ENCODE measurements around the gene KIF16B.
"Not testable (repeated sequence)": the region's sequence is repeated elsewhere in the genome, so short reads cannot be mapped to it uniquely, and the experiment has no call there.

The KIF16B gene

DNA sequence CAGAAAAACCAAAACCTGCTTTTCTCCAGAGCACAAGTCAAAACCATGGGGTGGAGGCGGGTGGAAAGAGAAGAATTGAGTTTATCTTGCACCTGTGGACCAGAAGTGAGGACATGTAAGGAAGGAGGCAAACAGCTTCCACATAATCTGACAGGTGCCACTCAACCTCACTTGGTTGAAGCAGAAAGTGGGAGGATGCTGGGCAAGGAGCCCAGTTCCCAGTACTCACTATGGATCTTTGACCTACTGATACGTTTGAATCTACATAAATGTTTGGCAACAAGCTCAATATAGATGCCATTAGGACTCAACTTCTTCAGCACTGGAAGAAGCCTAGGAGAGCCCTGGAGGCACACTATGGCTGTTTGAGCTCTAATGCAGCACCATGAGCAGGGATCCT is 285.5 kb downstream of the KIF16B start:
- DNase-seq (ENCODE audit: low spot score): no peak

DNA sequence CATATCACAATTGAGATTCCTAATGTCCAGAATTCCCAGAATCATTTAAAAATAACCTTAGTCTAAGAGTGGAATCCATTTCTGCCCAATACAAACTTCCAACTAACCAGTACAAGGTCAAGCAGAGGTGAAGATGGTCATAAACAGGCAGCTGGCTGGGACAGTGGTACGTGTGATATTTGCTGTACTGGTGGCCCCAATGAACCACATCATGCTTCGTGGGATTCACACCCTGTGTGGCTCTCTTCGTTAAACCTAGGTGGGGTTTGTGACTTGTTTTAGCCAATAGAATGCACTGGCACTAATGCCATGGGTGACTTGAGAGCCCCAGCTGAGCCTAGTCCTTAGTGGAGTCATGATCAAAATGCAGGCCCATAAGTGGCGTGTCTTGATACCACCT is 286.6 kb downstream of the KIF16B start:
- DNase-seq (ENCODE audit: low spot score): no peak

DNA sequence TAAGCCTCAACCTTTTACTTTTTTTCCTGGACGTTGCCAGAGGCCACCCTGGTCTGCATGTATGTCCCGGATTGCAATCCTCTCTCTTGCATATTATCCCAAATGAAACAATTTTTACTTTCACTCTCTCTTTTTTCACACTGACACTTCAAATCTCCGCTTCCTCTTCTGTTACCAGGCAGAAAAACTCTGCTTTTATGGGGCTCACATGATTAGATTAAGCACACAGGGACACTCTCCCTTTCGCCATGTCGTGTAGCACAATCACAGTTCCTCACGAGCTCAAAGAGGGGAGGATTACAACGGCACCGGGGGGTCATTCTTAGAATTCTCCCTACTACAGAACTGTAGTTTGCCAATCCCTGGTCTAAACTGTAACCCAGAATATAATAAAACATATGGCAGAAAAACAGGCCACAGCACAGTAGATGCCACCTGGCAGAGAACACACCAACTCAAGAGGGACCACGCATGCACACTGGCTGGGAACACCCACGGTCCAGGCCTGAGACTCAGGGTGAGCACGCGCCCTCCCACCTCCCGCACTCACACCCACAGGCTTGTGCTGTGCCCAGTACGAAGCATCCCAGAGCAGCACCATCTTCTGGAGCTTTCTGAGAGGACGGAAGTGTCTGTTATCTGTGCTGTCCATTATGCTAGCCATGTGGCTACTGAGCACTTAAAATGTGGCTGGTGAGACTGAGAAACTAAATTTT is 288.7 kb downstream of the KIF16B start:
- DNase-seq (ENCODE audit: low spot score): no peak

DNA sequence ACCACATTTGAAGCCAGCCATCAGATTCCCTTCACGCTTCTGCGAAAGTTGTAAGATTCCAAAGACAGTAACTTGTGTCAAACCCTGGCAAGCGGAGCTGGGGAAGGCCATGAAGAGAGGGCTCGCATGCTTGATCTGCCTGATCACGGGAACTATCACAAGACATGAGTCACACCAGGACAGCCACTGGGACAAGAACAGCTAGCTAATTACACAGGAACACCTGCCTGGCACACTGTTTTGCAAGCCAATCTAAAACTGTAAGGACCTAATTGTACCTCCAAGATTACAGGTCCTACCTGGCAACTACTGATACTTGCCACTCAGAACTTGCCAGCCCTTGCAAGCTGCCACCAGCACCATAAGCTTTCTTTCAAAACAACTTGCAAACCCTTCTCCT is 289.3 kb downstream of the KIF16B start:
- no peak for DNase-seq (ENCODE audit: low spot score)

DNA sequence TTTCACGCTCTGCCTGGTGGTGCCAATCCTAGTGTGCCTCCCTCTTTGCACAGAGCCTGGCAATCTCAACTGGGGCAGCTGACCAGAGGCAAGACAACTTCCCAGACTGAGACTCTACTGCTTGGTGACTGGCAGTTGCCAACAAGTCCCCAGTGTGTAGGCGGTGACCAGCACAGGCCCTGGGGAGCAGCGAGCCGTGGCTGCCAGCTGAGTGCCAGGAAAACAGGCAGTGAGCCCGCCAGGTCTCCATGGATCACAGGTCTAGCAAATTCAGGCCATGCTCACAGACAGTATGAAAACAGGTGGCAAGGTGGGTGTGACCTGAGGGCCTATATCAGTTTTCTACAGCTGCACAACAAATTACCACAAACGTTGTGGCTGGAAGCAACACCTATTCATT is 289.9 kb downstream of the KIF16B start:
- DNase-seq (ENCODE audit: low spot score): no peak

DNA sequence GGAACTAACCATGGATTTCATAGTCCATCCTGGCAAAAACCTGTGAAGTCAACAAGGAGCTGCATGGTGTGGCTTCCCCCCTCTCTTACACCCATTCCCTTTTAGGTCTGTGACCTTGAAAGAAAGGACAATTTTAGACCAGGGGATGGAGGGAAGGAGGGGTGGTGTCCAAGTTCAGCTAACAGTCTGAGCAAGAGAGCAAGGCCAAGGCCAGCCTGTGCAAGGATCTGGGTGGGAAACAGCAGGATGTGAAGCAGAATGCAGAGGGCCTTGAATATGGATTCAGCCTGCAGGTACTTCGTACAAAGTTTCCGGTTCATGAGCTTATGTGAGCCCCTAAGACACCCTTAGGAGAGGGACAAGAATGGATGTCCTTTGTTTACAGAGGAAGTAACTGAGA is 293.0 kb downstream of the KIF16B start:
- DNase-seq (ENCODE audit: low spot score): no peak

DNA sequence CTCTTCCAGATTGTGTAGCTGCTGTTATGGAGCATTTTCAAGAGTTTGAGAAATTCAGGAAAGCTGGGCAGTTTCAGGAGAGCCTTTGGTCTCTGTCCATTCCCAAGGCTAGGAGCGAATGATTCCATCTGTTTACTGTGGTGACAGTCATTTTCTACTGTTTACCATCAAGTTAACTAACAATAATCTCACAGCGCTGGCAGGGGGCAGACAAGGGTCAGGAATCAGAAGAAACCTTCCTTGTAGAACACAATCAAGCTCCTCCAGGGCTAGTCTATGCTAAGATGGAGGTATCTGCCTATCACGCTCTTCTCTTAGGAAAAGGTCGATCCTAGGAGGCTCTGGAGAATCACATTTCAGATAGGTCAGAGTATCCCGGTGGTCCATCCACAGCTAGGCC is 293.9 kb downstream of the KIF16B start:
- no peak for DNase-seq (ENCODE audit: low spot score)

DNA sequence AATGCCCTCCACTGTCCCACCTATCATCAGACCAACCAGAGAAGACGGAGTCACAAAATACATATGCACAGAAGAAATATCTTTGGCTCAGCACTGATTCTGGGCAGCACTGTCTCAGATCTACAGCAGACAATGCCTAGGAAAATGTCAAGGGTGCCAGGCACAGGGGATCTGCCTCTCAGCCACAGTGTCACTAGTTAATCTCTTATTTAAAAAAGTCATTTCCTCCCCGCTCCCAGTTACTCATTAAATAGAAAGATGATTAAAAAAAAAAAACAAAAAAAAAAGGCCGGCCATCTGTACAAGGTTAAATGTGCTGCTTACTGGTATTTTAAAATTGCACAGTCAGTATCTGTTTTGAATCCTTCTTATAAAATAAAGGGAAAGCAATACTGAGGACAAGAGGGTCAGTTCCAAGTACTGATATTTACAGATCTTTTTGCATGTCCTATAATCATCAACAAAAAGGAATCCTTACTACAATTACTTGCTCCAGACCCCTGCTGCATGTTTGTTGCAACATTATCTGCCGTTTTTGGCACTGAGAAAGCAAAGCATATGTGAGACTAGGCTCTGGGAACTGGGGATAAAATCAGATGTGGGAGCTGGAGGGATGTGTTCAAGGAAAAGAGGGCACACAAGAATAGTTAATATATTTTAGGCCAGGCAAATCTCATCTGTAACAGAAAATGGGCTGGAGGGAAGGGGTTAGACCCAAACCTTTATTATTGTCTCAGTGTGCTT is 299.3 kb downstream of the KIF16B start:
- no peak for DNase-seq (ENCODE audit: low spot score)

DNA sequence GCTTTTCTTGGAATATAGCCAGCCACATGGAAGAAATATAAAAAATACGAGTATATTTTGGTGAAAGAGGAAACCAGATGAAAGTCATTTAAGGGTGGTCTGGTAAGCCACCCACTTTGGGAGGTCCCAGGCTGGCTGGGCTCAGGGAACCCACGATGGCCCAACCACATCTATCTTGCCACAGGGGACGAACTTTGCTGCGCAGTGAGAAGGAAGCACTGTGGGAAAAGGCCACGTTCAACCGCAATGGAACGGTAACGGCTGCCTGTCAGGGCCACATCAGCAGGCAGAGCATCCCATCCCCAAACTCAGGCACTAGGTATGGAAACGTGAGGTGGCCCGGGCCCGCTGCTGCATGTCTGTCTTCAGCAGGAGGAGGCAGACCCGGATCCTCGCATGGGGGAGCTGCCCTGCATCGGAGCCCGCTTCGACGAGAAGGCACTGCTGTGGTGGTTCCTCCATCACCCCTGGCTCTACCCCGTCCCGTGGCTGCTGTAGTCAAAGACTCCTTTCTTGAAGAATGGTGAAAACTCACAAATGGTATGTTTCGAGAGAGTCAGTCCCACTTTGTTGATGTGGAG is 300.4 kb downstream of the KIF16B start:
- no peak for DNase-seq (ENCODE audit: low spot score)

DNA sequence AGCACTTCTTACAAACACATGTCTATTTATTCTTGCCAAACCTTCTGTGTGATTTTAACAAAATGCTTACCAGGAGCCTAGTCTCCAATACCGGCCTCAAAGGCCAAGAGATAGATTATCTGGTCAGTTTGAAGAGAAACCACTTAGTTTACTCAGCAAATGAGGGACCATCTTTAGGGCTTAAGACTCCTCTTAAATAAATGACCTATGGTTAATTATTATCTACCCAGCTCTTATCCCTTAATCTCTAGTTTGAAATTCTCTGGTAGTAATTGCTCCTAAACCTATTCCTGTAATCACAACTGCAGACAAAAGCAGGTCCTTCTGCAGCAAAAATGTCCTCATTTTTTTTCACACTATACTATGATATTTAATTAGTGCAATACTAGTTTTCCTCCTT is 301.8 kb downstream of the KIF16B start:
- no peak for DNase-seq (ENCODE audit: low spot score)

DNA sequence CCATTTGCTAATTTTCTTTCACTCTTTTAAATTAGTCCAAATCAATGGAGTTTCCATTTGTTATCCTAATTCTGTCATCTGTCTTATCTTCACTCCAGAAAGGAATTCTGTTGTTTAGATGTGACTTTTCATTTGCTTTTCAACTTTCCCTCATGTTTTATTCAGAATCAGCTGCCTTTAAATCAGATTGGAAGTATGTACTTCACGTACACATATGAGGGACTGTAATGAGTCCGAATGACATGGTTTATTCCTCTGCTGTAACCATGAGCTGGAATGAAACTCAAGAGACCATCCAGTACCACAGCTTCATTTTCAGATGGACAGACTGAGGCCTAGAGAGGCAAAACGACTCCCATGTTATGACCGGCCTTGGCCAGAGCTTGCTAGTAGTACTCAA is 302.3 kb downstream of the KIF16B start:
- no peak for DNase-seq (ENCODE audit: low spot score)

DNA sequence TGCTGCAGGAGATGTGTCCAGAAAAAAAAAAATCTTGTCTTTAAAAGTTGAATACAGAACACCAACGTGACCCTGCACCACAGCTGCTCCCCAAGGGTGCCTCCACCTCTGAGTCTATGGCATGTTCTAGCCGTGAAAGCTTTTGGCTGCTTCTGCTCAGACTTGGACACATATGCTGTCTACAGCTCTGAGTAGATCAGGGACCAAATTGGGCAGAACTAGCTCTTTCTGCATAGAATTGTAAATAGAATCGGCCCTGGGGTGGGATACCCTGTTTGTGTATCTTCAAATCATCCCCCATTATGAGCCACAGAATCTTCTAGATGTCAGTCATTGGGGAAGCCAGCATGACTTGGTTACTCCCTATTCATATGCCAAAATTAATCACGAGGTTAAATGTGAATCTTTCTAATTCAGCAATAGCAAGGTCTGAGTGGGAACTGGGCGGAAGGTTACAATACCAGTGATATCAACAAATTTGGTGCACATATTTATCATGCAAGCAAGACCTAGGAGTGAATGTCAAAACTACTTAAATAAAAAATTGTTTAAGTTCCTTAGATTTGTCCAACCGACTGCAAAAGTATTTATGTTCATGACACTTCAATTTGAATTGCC is 302.8 kb downstream of the KIF16B start:
- DNase-seq (ENCODE audit: low spot score): no peak

DNA sequence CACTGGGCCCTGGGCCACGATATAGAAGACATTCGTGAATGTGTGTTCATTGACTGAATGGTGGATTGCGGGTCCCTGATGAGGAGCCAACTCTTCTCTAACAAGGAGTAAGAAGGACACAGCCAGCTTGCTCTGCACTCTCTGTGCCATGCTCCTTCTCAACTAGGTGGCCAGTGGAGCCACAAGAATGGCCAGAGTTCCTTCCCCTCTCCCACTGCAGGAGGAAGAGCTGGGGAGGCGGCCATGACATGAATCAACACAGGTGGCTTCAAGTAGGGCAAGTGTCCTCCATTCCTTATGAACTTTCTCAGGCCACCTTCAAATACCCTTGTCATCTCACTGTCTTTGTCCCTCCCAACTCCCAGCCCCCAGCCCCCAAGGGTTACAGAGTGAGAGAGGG is 305.7 kb downstream of the KIF16B start:
- no peak for DNase-seq (ENCODE audit: low spot score)

DNA sequence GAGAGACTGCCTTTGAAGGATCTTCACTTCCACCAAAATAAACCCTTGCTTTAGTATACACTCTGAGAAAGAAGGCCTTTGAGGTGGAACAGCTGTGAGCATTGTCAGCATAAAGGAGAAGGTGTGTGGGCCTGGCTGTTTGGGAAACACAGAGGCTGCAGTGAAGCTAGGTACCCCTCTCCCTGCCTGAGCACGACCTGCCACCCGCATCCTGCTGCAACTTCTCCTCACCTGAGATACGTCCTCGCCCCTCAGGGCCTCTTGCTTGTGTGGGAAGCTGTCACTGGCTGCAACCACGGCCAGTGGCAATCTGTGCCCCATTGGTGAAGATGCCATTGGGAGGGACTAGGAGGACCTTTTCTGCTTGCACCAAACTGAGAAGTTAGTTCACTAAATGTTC is 307.9 kb downstream of the KIF16B start:
- DNase-seq (ENCODE audit: low spot score): no peak

DNA sequence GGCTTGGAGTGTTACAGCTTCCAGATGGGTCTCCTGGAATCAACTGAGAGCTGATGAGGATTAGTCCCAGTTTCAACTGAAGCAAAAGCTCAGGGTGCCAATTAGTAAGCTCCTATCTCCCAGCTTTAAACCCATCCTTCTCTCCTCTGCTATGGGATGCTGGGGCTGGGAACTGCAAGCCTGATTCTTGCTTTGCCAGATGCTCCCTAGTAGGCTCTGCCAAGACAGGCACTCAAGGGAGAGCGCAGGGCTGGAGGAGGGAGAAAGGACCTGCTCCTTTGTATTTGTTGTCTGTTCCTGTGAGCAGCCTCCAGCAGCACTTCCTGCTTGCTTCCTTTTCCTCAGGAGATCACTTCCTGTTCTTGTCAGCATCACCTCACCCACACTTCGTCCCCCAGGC is 309.7 kb downstream of the KIF16B start:
- DNase-seq (ENCODE audit: low spot score): no peak

DNA sequence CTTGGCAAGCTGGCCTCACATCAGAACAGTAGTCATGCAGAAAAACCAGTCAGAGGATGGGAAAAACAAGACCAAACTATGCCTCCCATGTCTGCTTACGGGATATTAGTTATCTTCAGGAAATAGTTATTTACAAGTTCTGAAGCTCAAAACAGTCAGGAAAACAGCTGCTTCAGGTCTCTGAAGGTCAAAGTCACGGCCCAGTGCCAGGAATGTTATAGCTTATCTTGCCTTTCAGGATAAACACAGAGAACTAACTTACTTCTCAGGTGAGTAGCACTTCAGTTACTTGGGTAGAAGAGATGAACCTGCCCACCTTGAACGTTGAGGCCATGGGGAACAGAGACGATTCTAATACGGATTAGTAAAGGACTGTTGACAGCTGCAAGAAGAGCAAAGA is 310.7 kb downstream of the KIF16B start:
- no peak for DNase-seq (ENCODE audit: low spot score)

DNA sequence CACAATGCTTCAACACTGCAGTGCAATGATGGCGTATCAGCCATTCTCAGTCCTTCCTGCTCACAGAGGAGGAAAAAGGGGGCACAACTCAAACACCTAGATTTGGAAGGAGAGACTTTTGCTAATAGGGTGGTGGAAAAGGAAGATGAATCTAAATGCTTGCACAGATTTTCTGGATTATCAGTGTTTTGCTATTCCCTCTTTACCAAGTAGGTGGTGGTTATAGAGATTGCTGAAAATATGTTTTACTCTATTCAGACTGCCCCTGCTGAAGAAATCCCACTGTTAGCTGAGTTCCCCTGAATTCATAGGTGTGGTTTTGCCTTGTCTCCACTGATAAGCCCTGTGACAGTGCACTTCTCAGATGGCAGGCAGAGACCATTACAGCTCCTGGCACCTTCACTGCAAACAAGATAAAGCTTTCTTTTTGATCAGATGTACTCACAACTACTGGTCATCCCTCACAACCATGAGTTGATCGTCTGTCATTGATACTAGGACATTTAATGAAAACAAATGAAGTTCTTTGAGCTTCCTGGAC is 311.4 kb downstream of the KIF16B start:
- no peak for DNase-seq (ENCODE audit: low spot score)

DNA sequence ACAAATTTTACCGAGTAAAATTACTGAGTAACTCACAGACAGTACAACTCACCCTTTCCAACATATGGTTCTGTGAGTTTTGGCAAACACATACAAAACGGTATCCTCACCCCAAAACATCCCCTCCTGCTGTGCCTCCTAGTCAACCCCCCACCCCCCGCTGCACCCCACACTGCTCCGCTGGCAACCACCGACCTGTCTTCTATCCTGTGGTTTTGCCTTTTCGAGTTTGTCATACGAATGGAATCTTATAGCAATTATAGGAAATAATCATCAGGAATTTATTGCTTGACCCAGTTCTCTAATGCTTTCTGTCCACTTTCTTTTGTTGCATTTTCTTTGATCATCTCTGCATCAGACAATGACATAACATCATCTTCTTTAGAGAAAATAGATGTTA is 312.3 kb downstream of the KIF16B start:
- no peak for DNase-seq (ENCODE audit: low spot score)

DNA sequence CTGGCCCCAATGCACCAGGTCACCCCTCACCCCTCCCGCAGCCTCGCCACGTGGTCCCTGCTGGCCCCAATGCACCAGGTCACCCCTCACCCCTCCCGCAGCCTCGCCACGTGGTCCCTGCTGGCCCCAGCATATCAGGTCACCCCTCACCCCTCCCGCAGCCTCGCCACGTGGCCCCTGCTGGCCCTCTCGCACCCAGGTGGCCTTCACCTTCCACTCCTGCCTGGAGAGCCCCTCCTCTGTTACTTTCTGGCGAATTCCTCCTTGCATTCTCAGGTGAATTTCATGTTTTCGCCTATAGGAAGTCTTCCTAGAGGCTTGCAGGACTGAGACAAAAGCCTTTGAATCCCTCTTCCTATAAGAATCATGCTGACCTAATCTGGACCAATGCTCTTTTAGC is 313.1 kb downstream of the KIF16B start:
- not testable (repeated sequence) for DNase-seq (ENCODE audit: low spot score)

DNA sequence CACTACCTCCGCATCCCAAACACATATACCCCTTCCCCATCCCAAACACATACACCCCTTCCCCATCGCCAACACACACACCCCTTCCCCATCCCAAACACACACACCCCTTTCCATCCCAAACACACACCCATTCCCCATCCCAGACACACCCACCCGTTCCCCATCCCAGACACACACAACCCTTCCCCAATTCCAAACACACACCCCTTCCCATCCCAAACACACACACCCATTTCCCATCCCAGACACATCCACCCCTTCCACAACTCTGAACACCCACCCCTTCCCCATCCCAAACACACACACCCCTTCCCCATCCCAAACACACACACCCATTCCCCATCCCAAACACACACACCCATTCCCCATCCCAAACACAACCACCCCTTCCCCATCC is 314.5 kb downstream of the KIF16B start:
- DNase-seq (ENCODE audit: low spot score): no peak

DNA sequence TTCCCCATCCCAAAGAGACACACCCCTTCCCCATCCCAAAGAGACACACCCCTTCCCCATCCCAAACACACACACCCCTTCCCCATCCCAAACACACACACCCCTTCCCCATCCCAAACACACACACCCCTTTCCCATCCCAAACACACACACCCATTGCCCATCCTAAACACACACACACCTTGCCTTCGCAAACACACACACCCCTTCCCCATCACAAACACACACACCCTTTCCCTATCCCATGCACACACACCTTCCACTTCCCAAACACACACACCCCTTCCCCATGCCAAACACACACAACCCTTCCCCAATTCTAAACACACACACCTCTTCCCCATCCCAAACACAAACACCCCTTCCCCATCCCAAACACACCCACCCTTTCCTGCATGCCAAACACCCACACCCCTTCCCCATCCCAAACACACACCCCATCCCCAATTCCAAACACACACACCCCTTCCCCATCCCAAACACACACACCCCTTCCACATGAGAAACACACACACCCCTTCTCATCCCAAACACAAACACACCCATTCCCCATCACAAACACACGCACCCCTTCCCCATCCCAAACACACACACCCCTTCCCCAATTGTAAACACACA is 315.3 kb downstream of the KIF16B start:
- no peak for DNase-seq (ENCODE audit: low spot score)

DNA sequence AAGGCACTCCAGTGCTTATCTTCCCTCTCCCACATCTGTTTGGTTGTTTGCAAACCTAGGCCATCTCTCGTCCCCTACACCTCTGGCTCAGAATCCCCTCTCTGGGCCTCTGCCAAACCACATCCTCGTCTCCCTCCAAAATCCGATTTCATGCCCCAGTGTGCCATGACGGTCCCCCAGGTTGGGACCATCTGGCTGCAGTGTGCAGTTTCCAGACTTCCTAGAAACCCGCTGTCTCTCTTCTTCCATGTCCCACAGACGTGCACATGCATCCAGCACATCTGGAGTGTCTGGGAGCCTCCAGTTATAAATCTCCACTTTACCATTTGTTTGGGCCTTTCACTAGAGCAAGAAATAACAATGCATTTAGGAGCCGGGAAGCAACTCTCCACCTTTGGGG is 316.2 kb downstream of the KIF16B start:
- no peak for DNase-seq (ENCODE audit: low spot score)
